Suprapubic skin (tissue), 4 donors: ENCODE data around the gene MBD3L2. TPM values are rescaled to one million over a fixed set of nuclear protein-coding genes. Genes with fewer than 3 reads are reported as not detected.

ENCODE experiments used
- DNase-seq, 2 donors: peaks; one replicate each; pipeline ENCODE4 v3.0.0-alpha.2; 2019; ENCODE audit warnings: low spot score in 2 of 2
- H3K27ac ChIP-seq: fragments of 200-600 bp; sonication (generic); one replicate; pipeline ENCODE4 v1.5.1; 2019
- H3K27me3 ChIP-seq: fragments of 200-600 bp; sonication (generic); one replicate; pipeline ENCODE4 v1.5.1; 2019
- H3K36me3 ChIP-seq: fragments of 200-600 bp; sonication (generic); one replicate; pipeline ENCODE4 v1.5.1; 2019
- H3K4me1 ChIP-seq: fragments of 200-600 bp; sonication (generic); one replicate; pipeline ENCODE4 v1.5.1; 2019
- H3K4me3 ChIP-seq: fragments of 200-600 bp; sonication (generic); one replicate; pipeline ENCODE4 v1.5.1; 2019; ENCODE audit warnings: mild to moderate bottlenecking
- H3K9me3 ChIP-seq: fragments of 200-600 bp; sonication (generic); one replicate; pipeline ENCODE4 v1.5.1; 2019
- EP300 ChIP-seq: sonication (generic); formaldehyde crosslinking; IDR thresholded peaks from one replicate; pipeline ENCODE4 v1.6.1; 2017; ENCODE audit warnings: antibody characterized with exemption
- POLR2A ChIP-seq, 2 donors: fragments of 450-650 bp; IDR thresholded peaks; one replicate each; pipeline ENCODE4 v1.6.1; 2017; ENCODE audit warnings: antibody characterized with exemption in 2 of 2, mild to moderate bottlenecking in 2 of 2, moderate library complexity in 2 of 2
- POLR2AphosphoS5 ChIP-seq, 3 donors: sonication (generic); formaldehyde crosslinking; IDR thresholded peaks; one replicate each; pipeline ENCODE4 v1.6.1; 2017; ENCODE audit warnings: antibody characterized with exemption in 3 of 3
- WGBS: methylation state at CpG from one replicate; pipeline ENCODE4 v1.1.5; 2018; 5-methylcytosine and 5-hydroxymethylcytosine counted together
- total RNA-seq, 4 donors: library from RNA; depleted of rRNA; stranded (reverse); fragments of >200 nt; gene quantifications; one replicate each; pipeline ENCODE4 v1.1.0, GENCODE V29; 2016
- TF ChIP-seq, protein P1 (sequence below), 2 donors: fragments of 200-600 bp in 1 of 2; fragments of 450-650 bp in 1 of 2; sonication (generic) in 1 of 2; IDR thresholded peaks; one replicate each; pipeline ENCODE4 v1.5.1; 2016 to 2019; ENCODE audit warnings: antibody characterized with exemption in 2 of 2, mild to moderate bottlenecking in 1 of 2, moderate library complexity in 1 of 2

The MBD3L2 gene
- total RNA-seq, 4 donors from 2014 or later = not detected

DNA sequence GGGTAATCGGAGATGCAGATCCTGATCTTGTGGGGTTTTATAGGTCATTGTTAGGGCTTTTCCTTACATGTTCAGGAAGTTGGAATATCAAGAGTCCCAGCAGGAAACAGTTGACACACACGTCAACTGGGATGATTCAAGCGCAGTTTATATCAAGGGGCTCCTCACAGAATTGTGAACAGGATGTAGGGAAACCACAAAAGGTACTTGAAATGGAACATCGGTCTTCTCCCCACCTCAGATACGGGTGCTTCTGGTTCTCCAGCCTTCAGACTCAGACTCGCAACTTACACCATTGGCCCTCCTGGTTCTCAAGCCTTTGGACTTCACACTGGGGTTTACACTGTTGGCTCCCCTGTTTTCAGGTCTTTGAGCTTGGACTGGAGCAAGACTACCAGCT, 39.9 kb downstream of the MBD3L2 start:
- Histone ChIP-seq H3K9me3 (peaks cover 67% of the 10 kb centered on the region), H3K27me3 (no peaks in the 10 kb centered on the region), H3K27ac (no peak overlapping the region), H3K4me1 (no peaks in the 10 kb centered on the region), H3K36me3 (peaks cover 17% of the 10 kb centered on the region), H3K4me3 (no peak overlapping the region)
- WGBS = 87% methylated on average over 6 of the region's 6 CpGs
- DNase-seq = no peak
- TF ChIP-seq EP300 (no peak), POLR2AphosphoS5 (IDR thresholded peaks at IDR 0.05) (no peak), POLR2A (IDR thresholded peaks at IDR 0.05) (no peak)
- TF ChIP-seq, protein P1, sequence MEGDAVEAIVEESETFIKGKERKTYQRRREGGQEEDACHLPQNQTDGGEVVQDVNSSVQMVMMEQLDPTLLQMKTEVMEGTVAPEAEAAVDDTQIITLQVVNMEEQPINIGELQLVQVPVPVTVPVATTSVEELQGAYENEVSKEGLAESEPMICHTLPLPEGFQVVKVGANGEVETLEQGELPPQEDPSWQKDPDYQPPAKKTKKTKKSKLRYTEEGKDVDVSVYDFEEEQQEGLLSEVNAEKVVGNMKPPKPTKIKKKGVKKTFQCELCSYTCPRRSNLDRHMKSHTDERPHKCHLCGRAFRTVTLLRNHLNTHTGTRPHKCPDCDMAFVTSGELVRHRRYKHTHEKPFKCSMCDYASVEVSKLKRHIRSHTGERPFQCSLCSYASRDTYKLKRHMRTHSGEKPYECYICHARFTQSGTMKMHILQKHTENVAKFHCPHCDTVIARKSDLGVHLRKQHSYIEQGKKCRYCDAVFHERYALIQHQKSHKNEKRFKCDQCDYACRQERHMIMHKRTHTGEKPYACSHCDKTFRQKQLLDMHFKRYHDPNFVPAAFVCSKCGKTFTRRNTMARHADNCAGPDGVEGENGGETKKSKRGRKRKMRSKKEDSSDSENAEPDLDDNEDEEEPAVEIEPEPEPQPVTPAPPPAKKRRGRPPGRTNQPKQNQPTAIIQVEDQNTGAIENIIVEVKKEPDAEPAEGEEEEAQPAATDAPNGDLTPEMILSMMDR (IDR thresholded peaks at IDR 0.05) = no peak

DNA sequence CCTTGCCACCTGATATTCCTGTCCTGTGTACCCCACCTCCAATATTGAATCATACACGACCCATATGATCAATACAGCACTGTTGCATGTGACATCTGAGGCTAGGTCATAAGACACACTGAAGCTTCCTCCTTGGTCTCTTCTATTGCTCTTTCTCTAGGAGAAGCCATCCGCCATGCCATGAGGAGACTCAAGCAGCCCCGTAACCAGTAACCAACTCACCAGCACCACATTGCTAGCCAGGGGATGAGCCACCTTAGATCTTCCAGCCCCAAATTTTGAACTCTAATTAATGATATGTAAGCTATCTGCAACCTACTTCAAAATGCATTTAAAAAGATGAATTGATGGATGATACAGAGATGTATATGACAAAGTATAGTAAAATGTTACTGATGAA, 49.0 kb downstream of the MBD3L2 start:
- Histone ChIP-seq H3K36me3 (no peaks in the 10 kb centered on the region), H3K4me3 (no peak overlapping the region), H3K9me3 (peaks cover 20% of the 10 kb centered on the region), H3K27ac (no peak overlapping the region), H3K4me1 (peaks cover 7% of the 10 kb centered on the region), H3K27me3 (no peaks in the 10 kb centered on the region)
- 100% methylated on average over 3 of the region's 3 CpGs for WGBS
- no peak for DNase-seq
- TF ChIP-seq POLR2A (IDR thresholded peaks at IDR 0.05) (no peak), EP300 (no peak), POLR2AphosphoS5 (IDR thresholded peaks at IDR 0.05) (no peak)
- TF ChIP-seq, protein P1 (IDR thresholded peaks at IDR 0.05) = no peak

DNA sequence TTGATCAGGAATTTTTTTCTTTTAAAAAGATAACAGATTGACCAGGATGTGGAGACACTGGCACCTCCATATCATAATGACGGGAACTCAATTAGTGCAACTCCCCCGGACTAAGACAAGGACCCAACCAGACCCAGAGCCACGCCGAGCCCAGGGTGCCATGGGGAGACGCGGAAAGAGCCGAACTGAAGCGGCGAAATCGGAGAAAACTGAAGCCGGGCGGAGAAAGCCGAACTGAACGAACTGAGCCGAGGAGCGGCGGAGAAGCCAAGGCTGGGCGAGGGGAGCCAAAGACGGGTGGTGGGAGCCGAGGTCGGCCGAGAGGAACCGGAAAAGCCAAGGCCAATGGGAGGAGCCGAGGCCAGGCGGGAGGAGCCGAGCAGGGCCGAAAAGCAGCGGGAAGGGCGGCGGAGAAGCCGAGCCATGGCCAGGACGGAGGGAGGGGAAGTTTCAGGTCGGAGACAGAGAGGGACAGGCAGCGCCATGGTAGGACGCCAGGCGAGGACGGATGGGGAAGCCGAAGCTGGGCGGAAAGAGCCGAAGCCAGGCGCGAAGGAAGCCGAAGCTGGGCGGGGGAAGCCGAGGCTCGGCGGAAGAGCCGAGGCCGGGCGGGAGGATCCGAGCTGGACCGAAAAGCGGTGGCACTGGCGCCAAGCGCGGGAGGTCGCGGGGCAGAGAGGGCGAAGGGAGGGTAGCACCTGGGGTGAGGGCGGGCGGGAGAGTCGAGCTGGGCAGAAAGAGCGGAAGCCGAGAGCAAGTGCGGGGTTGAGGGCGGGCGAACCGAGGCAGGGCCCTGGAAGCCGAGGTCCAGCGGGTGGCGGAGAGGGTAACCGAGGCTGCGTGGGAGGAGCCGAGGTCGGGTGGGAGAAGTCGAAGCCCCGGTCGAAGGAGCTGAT, 49.8 kb downstream of the MBD3L2 start:
- TF ChIP-seq, protein P1 (IDR thresholded peaks at IDR 0.05) = no peak
- TF ChIP-seq POLR2A (IDR thresholded peaks at IDR 0.05) (peak in 1 of 2 donors; percentile 19), EP300 (no peak), POLR2AphosphoS5 (IDR thresholded peaks at IDR 0.05) (peak in 1 of 3 donors; percentile 77)
- H3K4me3 ChIP-seq = peak overlapping the region; percentile 61
- DNase-seq = peak; percentile 94 to 95
- WGBS = under 1% methylated on average over 78 of the region's 78 CpGs
- H3K4me1 ChIP-seq = peaks cover 7% of the 10 kb centered on the region
- no peaks in the 10 kb centered on the region for H3K36me3 ChIP-seq
- H3K9me3 ChIP-seq = peaks cover 13% of the 10 kb centered on the region
- no peaks in the 10 kb centered on the region for H3K27me3 ChIP-seq
- peak overlapping the region; percentile 87 for H3K27ac ChIP-seq

DNA sequence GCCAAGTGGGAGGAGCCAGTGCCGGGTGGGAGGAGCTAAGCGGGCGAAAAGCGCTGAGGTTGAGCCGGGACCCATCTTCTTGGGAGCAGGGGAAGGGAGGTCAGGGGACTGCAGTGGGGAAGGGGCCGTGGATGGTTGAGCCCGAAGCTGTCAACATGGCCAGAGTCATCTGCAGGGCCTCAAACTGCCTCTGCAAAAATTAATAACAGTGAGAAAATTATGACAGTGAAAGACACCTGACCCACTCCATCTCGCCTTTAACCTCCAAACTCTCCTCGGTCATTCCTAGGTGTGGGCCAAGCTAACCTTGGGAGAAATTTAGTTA, 50.4 kb downstream of the MBD3L2 start:
- H3K4me3 ChIP-seq = peak overlapping the region; percentile 61
- peaks cover 7% of the 10 kb centered on the region for H3K4me1 ChIP-seq
- H3K27me3 ChIP-seq = no peaks in the 10 kb centered on the region
- WGBS = 9% methylated on average over 9 of the region's 9 CpGs
- peaks cover 9% of the 10 kb centered on the region for H3K9me3 ChIP-seq
- H3K27ac ChIP-seq = peak overlapping the region; percentile 87
- no peak for TF ChIP-seq EP300
- TF ChIP-seq POLR2AphosphoS5 (IDR thresholded peaks at IDR 0.05) = no peak
- no peak for DNase-seq
- no peaks in the 10 kb centered on the region for H3K36me3 ChIP-seq

Other genes starting within 250 kb of the MBD3L2 start
- not detected for gene ADGRE1, start 161.7 kb upstream of the MBD3L2 start, total RNA-seq
- not detected for gene MBD3L2B, start 27.9 kb upstream of the MBD3L2 start, total RNA-seq
- not detected for gene MBD3L5, start 18.7 kb upstream of the MBD3L2 start, total RNA-seq
- gene MBD3L4, start 9.1 kb upstream of the MBD3L2 start, total RNA-seq = not detected
- not detected for gene MBD3L3, start 9.4 kb downstream of the MBD3L2 start, total RNA-seq
- 1 to 10 TPM; 6.7 to 9.9 (median 7.7) TPM for gene ZNF557, start 20.4 kb downstream of the MBD3L2 start, total RNA-seq
- gene INSR, start 245.1 kb downstream of the MBD3L2 start, total RNA-seq = 100 to 1,000 TPM in 1 of 4 donors, 10 to 100 TPM in 3; 51.5 to 173 (median 77.8) TPM